ENCODE measurements around the gene GGA2.
"Not testable (repeated sequence)": the region's sequence is repeated elsewhere in the genome, so short reads cannot be mapped to it uniquely, and the experiment has no call there.

Gene GGA2

GRCh38 chr16:23502466-23502865 is 7.8 kb downstream of the GGA2 start:
- DNase-seq (ENCODE audit: low read depth): no peak

- no peak for DNase-seq (ENCODE audit: low read depth)
Observed at GRCh38 chr16:23501291-23501690, 9.0 kb downstream of the GGA2 start.

GRCh38 chr16:23500862-23501225 is 9.4 kb downstream of the GGA2 start:
- no peak for DNase-seq (ENCODE audit: low read depth)

GRCh38 chr16:23500212-23500861 is 10.0 kb downstream of the GGA2 start:
- no peak for DNase-seq (ENCODE audit: low read depth)

GRCh38 chr16:23499801-23500200 is 10.5 kb downstream of the GGA2 start:
- DNase-seq (ENCODE audit: low read depth): no peak

GRCh38 chr16:23498863-23499262 is 11.4 kb downstream of the GGA2 start:
- DNase-seq (ENCODE audit: low read depth): no peak

GRCh38 chr16:23497543-23497868 is 12.8 kb downstream of the GGA2 start:
- no peak for DNase-seq (ENCODE audit: low read depth)

- DNase-seq (ENCODE audit: low read depth): no peak
Observed at GRCh38 chr16:23496821-23497542, 13.3 kb downstream of the GGA2 start.

GRCh38 chr16:23495671-23496070 is 14.6 kb downstream of the GGA2 start:
- DNase-seq (ENCODE audit: low read depth): no peak

- no peak for DNase-seq (ENCODE audit: low read depth)
Observed at GRCh38 chr16:23494188-23494587, 16.1 kb downstream of the GGA2 start.

- DNase-seq (ENCODE audit: low read depth): no peak
Observed at GRCh38 chr16:23491490-23492391, 18.6 kb downstream of the GGA2 start.

GRCh38 chr16:23486480-23486879 is 23.8 kb downstream of the GGA2 start:
- DNase-seq (ENCODE audit: low read depth): no peak

- DNase-seq (ENCODE audit: low read depth): no peak
Observed at GRCh38 chr16:23485841-23486240, 24.5 kb downstream of the GGA2 start.

GRCh38 chr16:23485257-23485614 is 25.1 kb downstream of the GGA2 start:
- DNase-seq (ENCODE audit: low read depth): no peak

- DNase-seq (ENCODE audit: low read depth): no peak
Observed at GRCh38 chr16:23484510-23485256, 25.6 kb downstream of the GGA2 start.

GRCh38 chr16:23483492-23483891 is 26.8 kb downstream of the GGA2 start:
- DNase-seq (ENCODE audit: low read depth): not testable (repeated sequence)

GRCh38 chr16:23482778-23483177 is 27.5 kb downstream of the GGA2 start:
- DNase-seq (ENCODE audit: low read depth): no peak

- DNase-seq (ENCODE audit: low read depth): no peak
Observed at GRCh38 chr16:23480257-23480656, 30.0 kb downstream of the GGA2 start.

- no peak for DNase-seq (ENCODE audit: low read depth)
Observed at GRCh38 chr16:23479138-23479537, 31.2 kb downstream of the GGA2 start.

- DNase-seq (ENCODE audit: low read depth): no peak
Observed at GRCh38 chr16:23478566-23478965, 31.7 kb downstream of the GGA2 start.

- no peak for DNase-seq (ENCODE audit: low read depth)
Observed at GRCh38 chr16:23476289-23476688, 34.0 kb downstream of the GGA2 start.

GRCh38 chr16:23469814-23470213 is 40.5 kb downstream of the GGA2 start:
- no peak for DNase-seq (ENCODE audit: low read depth)
